22Rv1 (cell line): ENCODE data around the gene EIPR1.

Experiments used
- ZFX ChIP-seq: fragments of 450-650 bp; IDR thresholded peaks from 2 replicates; pipeline ENCODE4 v1.6.1; 2017; ENCODE audit warnings: antibody characterized with exemption, borderline replicate concordance
- TF ChIP-seq, protein P1 (sequence below): fragments of 450-650 bp; IDR thresholded peaks from 2 replicates; pipeline ENCODE4 v1.5.1; 2017; ENCODE audit warnings: mild to moderate bottlenecking

DNA sequence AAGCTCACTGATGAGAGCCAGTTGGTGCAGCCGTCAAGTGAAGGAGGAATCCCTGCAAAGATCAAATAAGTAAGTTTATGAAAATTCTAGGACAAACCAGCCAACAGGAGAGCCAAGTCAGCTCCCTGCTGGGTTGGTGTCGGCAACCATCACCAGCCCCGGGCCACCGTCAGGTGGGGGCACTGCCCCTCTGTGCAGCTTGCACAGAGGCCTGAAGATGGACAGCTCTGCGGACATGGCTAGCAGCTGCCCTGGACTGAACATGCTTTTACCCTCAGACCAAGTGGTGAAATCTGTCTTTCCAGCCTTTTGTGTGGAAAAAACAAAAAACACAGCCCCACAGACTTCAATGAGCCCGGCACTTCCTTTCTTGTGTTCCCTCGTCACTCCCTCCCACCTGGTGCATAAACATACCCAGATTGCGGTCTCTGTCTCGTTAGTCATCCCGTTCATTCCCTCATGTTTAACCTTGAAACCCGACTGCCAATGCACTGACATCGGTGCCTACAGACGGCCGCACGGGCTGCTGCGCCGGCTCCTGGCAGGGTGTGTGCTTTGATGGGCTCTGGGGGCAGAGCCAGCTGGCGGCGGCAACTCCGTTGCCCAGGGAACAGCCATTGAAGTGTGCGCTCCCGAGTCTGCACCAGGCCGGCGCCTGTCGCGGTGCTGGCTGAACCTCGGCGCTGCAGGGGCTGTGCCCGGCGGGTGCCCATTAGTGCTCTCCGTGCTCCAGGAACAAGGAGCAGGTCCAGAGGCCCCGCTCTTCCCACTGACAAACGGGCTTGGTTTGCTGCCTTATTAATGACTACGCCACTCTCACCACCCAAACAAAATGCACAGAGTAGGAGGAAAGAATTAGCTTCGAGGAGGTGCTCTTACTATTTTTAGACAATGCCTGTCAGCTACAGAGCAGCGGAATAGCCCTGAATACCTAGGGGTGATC, 95.3 kb downstream of the EIPR1 start:
- TF ChIP-seq, protein P1, sequence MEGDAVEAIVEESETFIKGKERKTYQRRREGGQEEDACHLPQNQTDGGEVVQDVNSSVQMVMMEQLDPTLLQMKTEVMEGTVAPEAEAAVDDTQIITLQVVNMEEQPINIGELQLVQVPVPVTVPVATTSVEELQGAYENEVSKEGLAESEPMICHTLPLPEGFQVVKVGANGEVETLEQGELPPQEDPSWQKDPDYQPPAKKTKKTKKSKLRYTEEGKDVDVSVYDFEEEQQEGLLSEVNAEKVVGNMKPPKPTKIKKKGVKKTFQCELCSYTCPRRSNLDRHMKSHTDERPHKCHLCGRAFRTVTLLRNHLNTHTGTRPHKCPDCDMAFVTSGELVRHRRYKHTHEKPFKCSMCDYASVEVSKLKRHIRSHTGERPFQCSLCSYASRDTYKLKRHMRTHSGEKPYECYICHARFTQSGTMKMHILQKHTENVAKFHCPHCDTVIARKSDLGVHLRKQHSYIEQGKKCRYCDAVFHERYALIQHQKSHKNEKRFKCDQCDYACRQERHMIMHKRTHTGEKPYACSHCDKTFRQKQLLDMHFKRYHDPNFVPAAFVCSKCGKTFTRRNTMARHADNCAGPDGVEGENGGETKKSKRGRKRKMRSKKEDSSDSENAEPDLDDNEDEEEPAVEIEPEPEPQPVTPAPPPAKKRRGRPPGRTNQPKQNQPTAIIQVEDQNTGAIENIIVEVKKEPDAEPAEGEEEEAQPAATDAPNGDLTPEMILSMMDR, result no peak
- no peak for TF ChIP-seq ZFX
